SK-N-MC (cell line): ENCODE measurements around the gene FAT1.

Experiments
- EZH2 ChIP-seq: fragments of 200-600 bp; sonication (generic); IDR thresholded peaks from one replicate; pipeline ENCODE4 v1.6.1; 2017; ENCODE audit warnings: antibody characterized with exemption
- FOXP2 ChIP-seq: optimal IDR thresholded peaks from 2 replicates; pipeline ENCODE3; 2011; ENCODE audit warnings: mild to moderate bottlenecking, moderate library complexity; ENCODE audit not compliant: insufficient read depth; ENCODE audit errors: extremely low read length, control extremely low read depth
- POLR2AphosphoS5 ChIP-seq: IDR thresholded peaks from 2 replicates; pipeline ENCODE4 v1.6.1; 2012; ENCODE audit warnings: mild to moderate bottlenecking, low read depth, low read length, borderline replicate concordance

DNA sequence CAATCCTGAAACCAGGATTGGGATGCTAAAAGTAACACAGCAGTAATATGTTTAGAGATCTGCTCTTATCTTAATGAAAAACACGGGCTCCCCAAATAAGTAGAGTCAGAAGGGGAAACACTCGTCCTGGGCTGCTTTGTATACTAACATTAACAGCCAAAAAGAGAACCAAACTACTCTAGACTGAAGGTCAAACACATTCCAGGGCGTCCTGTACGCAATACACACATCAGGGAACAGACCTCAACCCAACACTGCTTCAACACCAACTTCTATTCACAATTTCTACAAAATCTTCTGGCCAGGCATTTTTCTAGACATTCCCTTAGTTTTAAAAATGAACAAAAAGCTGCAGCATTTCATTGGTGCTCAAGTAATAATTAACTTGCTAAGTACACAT lies 21.4 kb downstream of the FAT1 start:
- TF ChIP-seq POLR2AphosphoS5 (no peak), EZH2 (no peak), FOXP2 (no peak)
